HG02973 (cell line): Measurements from ENCODE around the gene TMPRSS6.

Experiments
- ATAC-seq: cut with Tn5 transposase; IDR thresholded peaks from one replicate; pipeline ENCODE4 v1.9.1; 2021; ENCODE audit warnings: moderate library complexity; ENCODE audit not compliant: unreplicated experiment

The TMPRSS6 gene

GRCh38 chr22:37054056-37054395, 55.5 kb downstream of the TMPRSS6 start:
- no peak for ATAC-seq

GRCh38 chr22:37053310-37054055, 56.0 kb downstream of the TMPRSS6 start:
- no peak for ATAC-seq

GRCh38 chr22:37052386-37053309, 56.9 kb downstream of the TMPRSS6 start:
- ATAC-seq, result no peak

GRCh38 chr22:37051391-37052385, 57.8 kb downstream of the TMPRSS6 start, which contains the start of gene KCTD17:
TSS of gene KCTD17 (plus strand) at chr22:37051742. CDS start at chr22:37051761, 19 bp downstream.
- peak; percentile 78 for ATAC-seq

GRCh38 chr22:37050913-37051312, 58.6 kb downstream of the TMPRSS6 start:
- ATAC-seq, result no peak

GRCh38 chr22:37049224-37049623, 60.3 kb downstream of the TMPRSS6 start:
- no peak for ATAC-seq

- ATAC-seq, result no peak
These were observed 61.4 kb downstream of the TMPRSS6 start for GRCh38 chr22:37048133-37048532.

GRCh38 chr22:37047006-37047405, 62.5 kb downstream of the TMPRSS6 start:
- no peak for ATAC-seq

GRCh38 chr22:37046589-37046988, 62.9 kb downstream of the TMPRSS6 start:
- no peak for ATAC-seq

- no peak for ATAC-seq
These were observed 63.6 kb downstream of the TMPRSS6 start for GRCh38 chr22:37045958-37046357.

GRCh38 chr22:37044634-37045625, 64.6 kb downstream of the TMPRSS6 start:
- ATAC-seq, result no peak

- no peak for ATAC-seq
These were observed 65.5 kb downstream of the TMPRSS6 start for GRCh38 chr22:37043828-37044538.

- no peak for ATAC-seq
These were observed 66.2 kb downstream of the TMPRSS6 start for GRCh38 chr22:37043209-37043827.

- no peak for ATAC-seq
These were observed 70.0 kb downstream of the TMPRSS6 start for GRCh38 chr22:37039466-37039865.

GRCh38 chr22:37037669-37038068, 71.8 kb downstream of the TMPRSS6 start:
- no peak for ATAC-seq

- ATAC-seq, result no peak
These were observed 72.7 kb downstream of the TMPRSS6 start for GRCh38 chr22:37036655-37037377.

GRCh38 chr22:37033605-37034430, 75.7 kb downstream of the TMPRSS6 start:
- no peak for ATAC-seq
